GM15510 (cell line): Measurements from ENCODE around the gene PPP1R12C.

Experiments used
- POLR2A ChIP-seq: IDR thresholded peaks from 3 replicates; pipeline ENCODE4 v1.6.1; 2011; ENCODE audit warnings: borderline replicate concordance; ENCODE audit not compliant: insufficient read length; ENCODE audit errors: extremely low read depth

Gene PPP1R12C

GRCh38 chr19:55101261-55101660, 16.2 kb downstream of the PPP1R12C start:
- no peak for TF ChIP-seq POLR2A

GRCh38 chr19:55099557-55100506, 17.6 kb downstream of the PPP1R12C start:
- no peak for TF ChIP-seq POLR2A

- no peak for TF ChIP-seq POLR2A
Measured at GRCh38 chr19:55098716-55099556, 18.5 kb downstream of the PPP1R12C start.

GRCh38 chr19:55097864-55098715, 19.3 kb downstream of the PPP1R12C start:
- no peak for TF ChIP-seq POLR2A

GRCh38 chr19:55096061-55096701, 21.3 kb downstream of the PPP1R12C start:
- no peak for TF ChIP-seq POLR2A

- TF ChIP-seq POLR2A = no peak
Measured at GRCh38 chr19:55095260-55096060, 22.0 kb downstream of the PPP1R12C start.

- TF ChIP-seq POLR2A = no peak
Measured at GRCh38 chr19:55094456-55095259, 22.8 kb downstream of the PPP1R12C start.

- TF ChIP-seq POLR2A = no peak
Measured at GRCh38 chr19:55092423-55093318, 24.8 kb downstream of the PPP1R12C start.

- no peak for TF ChIP-seq POLR2A
Measured at GRCh38 chr19:55091955-55092354, 25.5 kb downstream of the PPP1R12C start.

GRCh38 chr19:55091126-55091910, 26.1 kb downstream of the PPP1R12C start:
- no peak for TF ChIP-seq POLR2A

- no peak for TF ChIP-seq POLR2A
Measured at GRCh38 chr19:55090564-55090963, 26.9 kb downstream of the PPP1R12C start.
